Forelimb muscle (tissue), 1 donor: ENCODE measurements around the gene IRX5. TPM values are rescaled to one million over a fixed set of nuclear protein-coding genes. Genes with fewer than 3 reads are reported as not detected.

Source experiments
- DNase-seq: peaks from one replicate; pipeline ENCODE4 v3.0.0-alpha.2; 2013; ENCODE audit warnings: low read depth
- polyA plus RNA-seq: library from polyadenylated mRNA; unstranded; fragments of 120-200 nt; gene quantifications from one replicate; pipeline ENCODE4 v1.2.1, GENCODE V29; 2013; ENCODE audit not compliant: insufficient read length

Gene IRX5
- polyA plus RNA-seq: 1.6 TPM

GRCh38 chr16:54930005-54930868, at the start of gene IRX5:
Gene IRX5 (plus strand): TSS chr16:54930865. CDS start chr16:54931199, 334 bp downstream.
- peak; percentile 63 for DNase-seq

GRCh38 chr16:54882556-54882955, 48.1 kb upstream of the IRX5 start:
- no peak for DNase-seq

GRCh38 chr16:54883358-54883757, 47.3 kb upstream of the IRX5 start:
- DNase-seq: no peak

GRCh38 chr16:54886078-54886477, 44.6 kb upstream of the IRX5 start:
- DNase-seq: no peak

- no peak for DNase-seq
Measured at GRCh38 chr16:54890381-54890780, 40.3 kb upstream of the IRX5 start.

- DNase-seq: no peak
Measured at GRCh38 chr16:54891346-54891745, 39.3 kb upstream of the IRX5 start.

- no peak for DNase-seq
Measured at GRCh38 chr16:54892981-54893380, 37.7 kb upstream of the IRX5 start.

GRCh38 chr16:54897930-54898329, 32.7 kb upstream of the IRX5 start:
- no peak for DNase-seq

- no peak for DNase-seq
Measured at GRCh38 chr16:54901606-54902005, 29.1 kb upstream of the IRX5 start.

GRCh38 chr16:54903047-54903446, 27.6 kb upstream of the IRX5 start:
- DNase-seq: no peak

GRCh38 chr16:54911079-54911478, 19.6 kb upstream of the IRX5 start:
- no peak for DNase-seq

GRCh38 chr16:54912720-54913119, 17.9 kb upstream of the IRX5 start:
- DNase-seq: no peak

- no peak for DNase-seq
Measured at GRCh38 chr16:54921206-54921824, 9.3 kb upstream of the IRX5 start.

GRCh38 chr16:54923055-54923473, 7.6 kb upstream of the IRX5 start:
- DNase-seq: no peak

GRCh38 chr16:54923988-54924387, 6.7 kb upstream of the IRX5 start:
- DNase-seq: no peak

- no peak for DNase-seq
Measured at GRCh38 chr16:54926166-54926838, 4.4 kb upstream of the IRX5 start.

GRCh38 chr16:54927125-54928015, 3.3 kb upstream of the IRX5 start:
- no peak for DNase-seq

- no peak for DNase-seq
Measured at GRCh38 chr16:54928016-54928356, 2.7 kb upstream of the IRX5 start.

GRCh38 chr16:54928411-54929089, 2.1 kb upstream of the IRX5 start:
- no peak for DNase-seq

- DNase-seq: peak; percentile 94
Measured at GRCh38 chr16:54929090-54930004, 1.3 kb upstream of the IRX5 start.
